ACHN (cell line): ENCODE results near the gene STAG1.
"Not testable (repeated sequence)": the region's sequence is repeated elsewhere in the genome, so short reads cannot be mapped to it uniquely, and the experiment has no call there.

Source experiments
- DNase-seq: peaks from one replicate; pipeline ENCODE4 v3.0.0-alpha.2; 2015
- in situ Hi-C: cut with HindIII; loops from 2 replicates; pipeline ENCODE4 v1.10.0; 2017; ENCODE audit warnings: low sequenced_read_pairs, low pct_ligation_motif_present, low pct_unique_long_range_greater_than_20kb

STAG1 gene

DNA sequence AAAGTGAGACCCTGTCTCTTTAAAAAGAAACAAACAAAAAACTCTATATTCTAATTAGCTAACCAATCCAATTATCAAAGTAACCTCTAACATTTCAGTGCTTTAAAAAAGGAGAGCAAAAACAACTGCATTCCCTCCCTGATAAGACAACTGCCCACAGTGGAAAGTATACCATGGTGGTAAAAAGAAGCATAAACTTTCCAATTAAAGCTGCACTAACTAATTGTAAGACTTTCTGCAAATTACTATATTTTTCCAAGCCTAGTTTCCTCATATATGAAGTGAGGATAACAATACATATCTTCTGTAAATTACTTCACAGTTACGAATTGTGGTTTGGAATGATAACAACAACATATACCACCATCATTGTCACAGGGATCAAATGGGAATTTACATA, 35.5 kb downstream of the STAG1 start:
- in situ Hi-C loops = no loop called here
- no peak for DNase-seq

DNA sequence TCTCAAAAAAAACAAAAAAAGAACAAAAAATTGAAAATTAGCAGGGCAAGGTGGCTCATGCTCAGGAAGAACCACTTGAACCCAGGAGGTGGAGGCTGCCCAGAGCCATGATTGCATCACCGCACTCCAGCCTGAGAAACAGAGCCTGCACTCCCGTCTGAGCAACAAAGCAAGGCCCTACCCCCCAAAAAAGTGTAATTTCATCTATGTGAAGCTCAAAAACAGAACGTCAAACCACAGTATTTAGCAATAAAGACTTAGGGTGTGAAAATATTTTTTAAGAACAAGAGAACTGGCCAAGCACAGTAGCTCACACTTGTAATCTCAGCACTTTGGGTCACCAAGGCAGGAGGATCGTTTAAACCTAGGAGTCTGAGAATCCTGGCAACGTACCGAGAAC, 38.2 kb downstream of the STAG1 start:
- no peak for DNase-seq
- in situ Hi-C loops = no loop called here

DNA sequence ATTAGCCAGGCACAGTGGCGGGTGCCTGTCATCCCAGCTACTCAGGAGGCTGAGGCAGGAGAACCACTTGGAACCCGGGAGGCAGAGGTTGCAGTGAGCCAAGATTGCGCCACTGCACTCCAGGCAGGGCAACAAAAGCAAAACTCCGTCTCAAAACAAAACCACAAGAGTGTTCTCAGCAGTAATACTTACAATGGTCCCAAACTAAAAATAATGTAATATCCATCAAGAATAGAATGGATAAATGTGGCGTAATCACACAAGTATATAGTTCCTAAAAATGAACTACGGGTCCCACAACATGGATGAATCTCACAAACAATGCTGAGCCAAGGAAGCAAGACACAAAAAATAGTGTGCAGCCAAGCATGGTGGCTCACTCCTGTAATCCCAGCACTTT, 39.2 kb downstream of the STAG1 start:
- in situ Hi-C loops = no loop called here
- no peak for DNase-seq

DNA sequence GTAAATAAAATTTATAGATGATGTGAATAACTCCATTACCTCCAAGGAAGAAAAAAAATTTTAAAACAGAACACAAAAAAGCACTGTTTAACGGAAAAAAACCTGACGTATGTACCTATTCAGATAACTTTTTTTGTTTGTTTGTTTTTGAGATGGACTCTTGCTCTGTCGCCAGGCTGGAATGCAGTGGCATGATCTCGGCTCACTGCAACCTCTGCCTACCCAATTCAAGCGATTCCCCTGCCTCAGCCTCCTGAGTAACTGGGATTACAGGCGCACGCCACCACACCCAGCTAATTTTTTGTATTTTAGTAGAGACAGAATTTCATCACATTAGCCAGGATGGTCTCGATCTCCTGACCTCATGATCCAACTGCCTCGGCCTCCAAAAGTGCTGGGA, 40.3 kb downstream of the STAG1 start:
- in situ Hi-C loops, DNase-seq: not testable (repeated sequence)

DNA sequence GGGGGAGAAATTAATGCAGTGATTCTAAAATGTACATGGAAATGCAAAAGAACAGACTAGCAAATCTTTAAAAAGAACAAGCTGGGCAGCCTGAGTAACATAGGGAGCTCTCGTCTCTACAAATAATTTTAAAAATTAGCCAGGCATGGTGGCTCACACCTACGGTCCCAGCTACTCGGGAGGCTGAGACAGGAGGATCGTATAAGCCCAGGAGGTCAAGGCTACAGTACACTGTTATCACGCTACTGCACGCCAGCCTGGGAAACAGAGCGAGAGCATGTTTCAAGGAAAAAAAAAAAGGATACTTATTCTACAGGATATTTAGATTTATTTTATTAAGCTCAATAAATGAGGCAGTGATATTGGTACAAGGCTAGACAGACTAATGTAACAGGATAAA, 40.9 kb downstream of the STAG1 start:
- no peak for DNase-seq
- in situ Hi-C loops = no loop called here

- in situ Hi-C loops = not testable (repeated sequence)
Measured at GRCh38 chr3:136709775-136710174, 42.4 kb downstream of the STAG1 start.

DNA sequence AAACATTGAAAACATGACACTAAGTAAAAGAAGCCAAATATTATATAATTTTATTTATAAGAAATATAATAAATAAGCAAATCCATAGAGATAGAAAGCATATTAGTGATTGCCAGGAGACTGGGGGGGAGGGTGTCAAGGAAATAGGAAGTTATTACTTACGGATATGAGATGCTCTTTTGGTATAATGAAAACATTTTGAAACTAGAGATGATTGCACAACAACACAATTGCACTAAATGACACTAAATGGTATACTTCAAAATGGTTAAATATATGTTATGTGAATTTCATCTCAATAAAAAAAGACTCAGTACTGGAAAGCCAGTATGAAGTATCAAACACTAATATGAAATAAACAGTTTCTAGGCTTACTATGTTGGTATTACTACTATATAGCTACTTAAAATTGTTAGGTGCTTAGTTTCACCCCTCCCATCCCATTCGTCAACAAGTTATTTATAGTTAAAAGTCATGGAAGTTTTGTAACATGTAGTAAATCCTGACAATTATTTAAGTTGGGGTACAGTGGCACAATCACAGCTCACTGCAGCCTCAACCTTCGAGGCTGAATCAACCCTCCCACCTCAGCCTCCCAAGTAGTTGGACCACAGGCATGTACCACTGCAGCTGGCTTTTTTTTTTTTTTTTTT, 43.7 kb downstream of the STAG1 start:
- DNase-seq = no peak
- in situ Hi-C loops = no loop called here

More at GRCh38 chr3:136709775-136710174, 42.4 kb downstream of the STAG1 start:
- not testable (repeated sequence) for DNase-seq

GRCh38 chr3:136703429-136703828, 48.7 kb downstream of the STAG1 start:
- DNase-seq = no peak
- in situ Hi-C loops = no loop called here

DNA sequence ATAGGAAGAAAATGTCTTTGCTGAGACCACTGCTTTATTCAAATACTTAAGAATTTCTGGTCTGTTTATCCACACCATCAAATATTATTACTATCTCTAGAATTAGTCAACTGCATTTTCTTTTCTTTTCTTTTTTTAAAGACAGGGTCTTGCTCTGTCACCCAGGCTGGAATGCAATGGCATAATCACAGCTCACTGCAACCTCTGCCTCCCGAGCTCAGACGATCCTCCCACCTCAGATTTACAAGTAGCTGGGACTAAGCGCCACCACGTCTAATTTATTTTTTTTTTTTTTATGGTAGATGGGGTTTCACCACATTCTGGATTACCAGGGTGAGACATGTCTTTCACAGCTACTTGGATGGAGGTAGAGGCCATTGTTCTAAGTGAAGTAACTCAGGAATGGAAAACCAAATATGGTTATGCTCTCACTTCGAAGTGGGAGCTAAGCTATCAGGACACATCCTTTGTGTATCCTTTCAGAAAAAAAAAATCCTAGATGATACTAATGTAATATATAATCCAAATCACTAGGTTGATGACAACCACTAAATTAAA, 52.8 kb downstream of the STAG1 start:
- no peak for DNase-seq
- in situ Hi-C loops = no loop called here

DNA sequence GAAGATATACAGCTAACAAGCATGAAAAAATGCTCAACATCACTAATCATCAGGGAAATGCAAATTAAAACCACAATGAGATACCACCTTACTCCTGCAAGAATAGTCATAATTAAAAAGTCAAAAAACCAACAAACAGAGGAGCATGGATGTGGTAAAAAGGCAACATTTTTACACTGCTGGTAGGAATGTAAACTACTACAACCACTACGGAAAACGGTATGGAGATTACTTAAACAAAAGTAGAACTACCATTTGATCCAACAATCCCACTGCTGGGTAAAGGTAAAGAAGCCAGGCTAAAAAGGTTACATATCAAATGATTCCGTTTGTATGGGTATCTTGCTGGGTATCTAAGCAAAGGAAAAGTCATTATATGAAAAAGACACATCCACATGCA, 53.8 kb downstream of the STAG1 start:
- in situ Hi-C loops = no loop called here
- DNase-seq = no peak

- in situ Hi-C loops = no loop called here
- no peak for DNase-seq
Measured at GRCh38 chr3:136696797-136697196, 55.4 kb downstream of the STAG1 start.

DNA sequence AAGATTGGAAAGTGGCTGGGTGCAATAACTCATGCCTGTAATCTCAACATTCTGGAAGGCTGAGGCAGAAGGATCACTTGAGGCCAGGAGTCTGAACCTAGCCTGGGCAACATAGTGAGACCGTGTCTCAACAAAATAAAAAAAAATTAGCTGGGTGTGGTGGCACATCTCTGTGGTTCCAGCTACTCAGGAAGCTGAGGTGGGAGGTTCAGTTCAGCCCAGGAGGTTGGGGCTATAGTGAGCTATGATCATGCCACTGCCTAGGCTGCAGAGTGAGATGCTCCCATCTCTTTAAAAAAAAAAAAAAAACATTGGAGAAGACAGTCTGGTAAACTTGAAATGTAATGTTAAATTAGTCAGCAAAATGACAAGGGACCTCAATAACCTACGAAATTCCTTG, 57.9 kb downstream of the STAG1 start:
- in situ Hi-C loops = no loop called here
- no peak for DNase-seq

DNA sequence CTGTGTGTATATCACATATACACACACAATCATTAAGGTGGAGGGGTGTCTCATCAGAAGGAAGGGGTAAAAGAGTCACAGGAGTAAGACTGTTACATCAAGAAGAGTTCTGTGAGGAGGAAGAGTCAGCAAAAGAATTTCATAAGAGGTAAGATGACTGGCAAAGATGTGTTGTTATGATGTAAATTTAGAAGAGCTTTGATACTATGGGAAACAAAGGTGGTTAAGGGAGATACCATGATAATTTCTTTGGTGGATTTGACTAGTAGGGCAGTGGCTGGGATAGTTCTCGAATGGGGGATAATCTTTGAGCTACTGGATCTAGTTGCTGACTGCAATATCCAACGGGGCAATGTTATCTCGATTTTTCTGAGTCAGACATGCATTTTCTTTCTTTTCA, 61.6 kb downstream of the STAG1 start:
- no peak for DNase-seq
- in situ Hi-C loops = no loop called here

- DNase-seq = no peak
- in situ Hi-C loops = no loop called here
Measured at GRCh38 chr3:136685882-136686281, 66.3 kb downstream of the STAG1 start.

DNA sequence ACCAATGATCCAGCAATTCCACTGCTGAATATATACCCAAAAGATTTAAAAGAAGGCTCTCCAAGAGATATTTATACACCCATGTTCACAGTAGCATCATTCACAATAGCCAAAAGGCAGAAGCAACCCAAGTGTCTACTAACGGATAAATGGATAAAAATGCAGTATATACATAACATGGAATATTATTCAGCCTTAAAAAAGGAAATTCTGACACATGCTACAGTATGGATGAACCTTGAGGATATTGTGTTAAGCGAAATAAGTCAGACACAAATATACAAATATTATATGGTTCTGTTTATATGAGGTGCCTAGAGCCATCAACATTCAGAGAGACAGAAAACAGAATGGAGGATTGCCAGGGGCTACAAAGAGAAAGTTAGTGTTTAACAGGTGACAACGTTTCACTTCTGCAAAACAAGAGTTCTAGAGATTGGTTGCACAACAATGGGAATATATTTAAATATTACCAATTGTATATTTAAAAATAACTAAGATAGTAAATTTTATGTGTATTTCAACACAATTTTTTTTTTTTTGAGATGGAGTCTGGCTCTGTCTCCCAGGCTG, 69.4 kb downstream of the STAG1 start:
- in situ Hi-C loops = no loop called here
- DNase-seq = no peak

- no peak for DNase-seq
- in situ Hi-C loops = no loop called here
Measured at GRCh38 chr3:136678981-136679380, 73.2 kb downstream of the STAG1 start.

GRCh38 chr3:136676009-136676408, 76.2 kb downstream of the STAG1 start:
- no peak for DNase-seq
- in situ Hi-C loops = no loop called here

GRCh38 chr3:136675150-136675858, 76.9 kb downstream of the STAG1 start:
- DNase-seq = no peak
- in situ Hi-C loops = no loop called here

DNA sequence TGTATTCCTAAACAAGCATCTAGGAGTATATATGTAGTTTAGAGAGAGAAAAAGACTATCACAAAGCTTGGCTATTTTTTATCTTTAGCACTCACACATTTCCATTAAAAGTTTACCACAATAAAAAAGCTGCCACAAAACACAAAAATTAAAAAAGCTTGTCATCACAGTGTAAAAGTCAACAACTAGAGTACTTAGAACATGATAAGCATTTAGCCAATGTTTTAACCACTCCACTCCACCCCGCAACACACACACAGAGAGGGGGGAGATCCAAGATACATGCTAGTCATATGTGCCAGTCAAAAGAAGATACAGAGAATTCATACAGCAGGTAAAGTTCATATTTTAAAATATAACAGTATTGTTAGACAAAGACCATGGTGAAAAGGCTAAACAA, 79.7 kb downstream of the STAG1 start:
- DNase-seq = no peak
- in situ Hi-C loops = no loop called here

- in situ Hi-C loops = no loop called here
- peak; percentile 12 for DNase-seq
Measured at GRCh38 chr3:136671921-136672320, 80.3 kb downstream of the STAG1 start.
